NK-92 (cell line): Measurements from ENCODE around the gene MRPS30.
"Not testable (repeated sequence)": the region's sequence is repeated elsewhere in the genome, so short reads cannot be mapped to it uniquely, and the experiment has no call there.

Experiments
- DNase-seq: peaks from one replicate; lab custom pipeline; 2025; ENCODE audit not compliant: unreplicated experiment; lab: John Stamatoyannopoulos, UW

Gene MRPS30

DNA sequence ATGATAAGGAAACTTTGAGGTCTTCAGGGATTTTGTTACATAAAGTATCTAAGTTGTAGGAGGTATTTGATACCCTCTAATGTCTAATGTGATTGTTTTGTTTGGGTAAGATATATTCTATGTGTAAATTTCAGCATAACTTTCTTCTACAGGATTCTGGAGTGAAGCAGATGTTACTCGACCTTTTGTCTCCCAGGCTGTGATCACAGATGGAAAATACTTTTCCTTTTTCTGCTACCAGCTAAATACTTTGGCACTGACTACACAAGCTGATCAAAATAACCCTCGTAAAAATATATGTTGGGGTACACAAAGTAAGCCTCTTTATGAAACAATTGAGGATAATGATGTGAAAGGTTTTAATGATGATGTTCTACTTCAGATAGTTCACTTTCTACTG, 6.0 kb downstream of the MRPS30 start:
- DNase-seq: no peak

DNA sequence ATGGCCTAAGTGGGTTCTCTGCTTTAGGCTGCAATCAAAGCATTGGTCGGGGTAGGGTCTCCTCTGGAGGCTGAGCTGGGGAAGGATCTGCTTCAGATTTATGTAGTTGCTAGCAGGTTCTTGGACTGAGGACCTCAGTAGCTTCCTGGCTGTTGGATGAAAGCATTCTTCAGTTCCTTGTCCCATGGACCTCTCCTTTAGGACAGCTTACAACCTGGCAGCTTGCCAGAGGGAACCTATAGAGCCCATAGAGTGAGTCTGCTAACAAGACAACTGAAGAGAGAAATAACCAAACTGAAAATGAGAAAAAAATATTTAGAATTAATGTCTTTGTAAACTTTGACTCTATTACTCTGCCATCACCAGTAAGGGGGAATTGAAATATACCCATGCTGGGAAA, 12.4 kb downstream of the MRPS30 start:
- DNase-seq: no peak

DNA sequence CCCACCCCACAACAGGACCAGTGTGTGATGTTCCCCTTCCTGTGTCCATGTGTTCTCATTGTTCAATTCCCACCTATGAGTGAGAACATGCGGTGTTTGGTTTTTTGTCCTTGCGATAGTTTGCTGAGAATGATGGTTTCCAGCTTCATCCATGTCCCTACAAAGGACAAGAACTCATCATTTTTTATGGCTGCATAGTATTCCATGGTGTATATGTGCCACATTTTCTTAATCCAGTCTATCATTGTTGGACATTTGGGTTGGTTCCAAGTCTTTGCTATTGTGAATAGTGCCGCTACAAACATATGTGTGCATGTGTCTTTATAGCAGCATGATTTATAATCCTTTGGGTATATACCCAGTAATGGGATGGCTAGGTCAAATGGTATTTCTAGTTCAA, 15.9 kb downstream of the MRPS30 start:
- DNase-seq: not testable (repeated sequence)

DNA sequence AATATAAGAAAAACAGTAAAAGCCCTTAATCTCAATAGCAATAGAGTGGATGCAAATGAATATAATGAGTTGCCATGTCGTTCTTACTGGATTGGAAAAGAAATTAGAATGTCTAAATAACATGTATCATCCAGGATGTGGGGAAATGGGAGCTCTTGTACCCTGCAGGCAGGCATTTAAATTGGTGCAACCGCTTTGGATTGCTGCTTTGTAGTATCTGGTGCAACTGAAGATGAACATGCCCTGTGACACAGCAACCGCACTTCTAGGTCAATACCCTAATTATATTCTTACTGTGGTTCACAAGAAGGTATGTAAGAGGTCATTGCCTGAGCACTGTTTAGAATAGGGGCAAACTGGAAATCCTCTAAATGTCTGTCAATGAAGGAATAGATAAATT, 18.9 kb downstream of the MRPS30 start:
- DNase-seq: no peak

DNA sequence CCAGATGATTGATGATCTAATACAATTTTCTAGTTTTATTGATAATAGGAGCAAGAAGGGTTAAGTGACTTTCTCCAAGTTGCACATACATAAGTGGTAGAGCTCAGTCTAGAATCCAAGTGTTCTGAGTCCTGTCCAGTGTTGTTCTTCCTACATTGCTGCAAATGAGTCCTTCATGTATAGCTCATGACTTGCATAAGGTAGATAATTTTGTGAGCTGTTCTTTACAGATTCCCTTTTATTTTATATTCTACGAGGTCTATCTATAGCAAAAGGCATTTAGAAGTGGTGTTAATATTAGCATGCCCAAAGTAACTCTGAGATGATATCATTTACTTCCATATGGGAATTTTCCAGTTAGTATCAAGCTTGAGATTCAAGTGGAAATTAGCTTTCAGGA, 20.0 kb downstream of the MRPS30 start:
- DNase-seq: no peak

DNA sequence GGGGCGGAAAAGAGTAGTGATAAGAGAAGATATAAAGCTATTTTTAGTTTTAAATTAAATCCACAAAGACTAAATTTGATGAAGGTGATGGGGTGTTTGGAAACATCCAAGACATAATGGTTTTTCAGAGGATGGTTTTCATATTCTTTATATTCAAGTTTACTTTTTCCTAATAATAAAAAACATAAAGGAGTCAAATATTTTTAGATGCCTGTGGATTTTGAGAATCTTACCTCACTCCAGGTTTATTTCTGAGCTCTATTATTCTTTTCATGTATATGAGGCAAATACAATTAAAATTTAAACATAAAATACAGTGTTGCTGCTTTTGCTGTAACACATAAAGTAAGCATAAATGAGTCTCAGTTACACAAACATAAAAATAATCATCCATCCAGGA, 22.2 kb downstream of the MRPS30 start:
- no peak for DNase-seq

DNA sequence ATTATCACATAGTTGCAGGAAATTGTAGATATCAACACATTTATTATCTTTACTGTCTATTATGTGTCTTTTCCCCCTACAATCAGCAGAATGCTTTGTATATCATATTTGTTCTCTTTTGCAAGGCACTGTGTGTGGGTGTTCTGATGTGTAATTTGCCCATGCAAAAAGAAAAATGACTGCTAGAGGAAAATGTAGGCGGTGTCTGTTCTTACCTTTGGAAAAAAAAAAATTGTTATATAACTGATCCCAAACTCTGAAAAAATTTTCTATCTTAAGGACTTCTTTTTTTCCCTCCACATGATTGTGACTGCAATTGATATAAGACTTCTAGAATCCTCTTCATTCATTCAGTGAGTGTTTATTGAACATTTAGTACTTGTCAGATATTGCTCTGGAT, 24.5 kb downstream of the MRPS30 start:
- no peak for DNase-seq

DNA sequence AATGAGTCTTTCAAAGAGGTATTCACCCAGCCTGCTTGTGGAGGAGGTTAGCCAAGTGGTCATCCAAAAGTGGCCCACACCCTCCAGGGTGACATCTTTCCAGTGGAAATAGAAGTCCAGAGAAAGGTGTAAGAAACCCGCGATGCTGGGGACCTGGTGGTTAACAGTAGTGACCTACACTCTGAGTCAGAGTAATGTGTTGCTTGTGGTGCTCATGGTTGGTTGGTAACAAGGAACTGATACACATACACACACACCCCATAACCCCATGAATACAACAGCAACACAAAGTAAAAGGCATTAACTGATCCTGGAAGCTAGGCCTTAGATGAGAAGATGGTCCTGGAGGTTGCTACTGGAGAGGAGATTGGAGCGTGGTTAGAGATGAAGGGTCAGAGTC, 26.9 kb downstream of the MRPS30 start:
- DNase-seq: no peak

DNA sequence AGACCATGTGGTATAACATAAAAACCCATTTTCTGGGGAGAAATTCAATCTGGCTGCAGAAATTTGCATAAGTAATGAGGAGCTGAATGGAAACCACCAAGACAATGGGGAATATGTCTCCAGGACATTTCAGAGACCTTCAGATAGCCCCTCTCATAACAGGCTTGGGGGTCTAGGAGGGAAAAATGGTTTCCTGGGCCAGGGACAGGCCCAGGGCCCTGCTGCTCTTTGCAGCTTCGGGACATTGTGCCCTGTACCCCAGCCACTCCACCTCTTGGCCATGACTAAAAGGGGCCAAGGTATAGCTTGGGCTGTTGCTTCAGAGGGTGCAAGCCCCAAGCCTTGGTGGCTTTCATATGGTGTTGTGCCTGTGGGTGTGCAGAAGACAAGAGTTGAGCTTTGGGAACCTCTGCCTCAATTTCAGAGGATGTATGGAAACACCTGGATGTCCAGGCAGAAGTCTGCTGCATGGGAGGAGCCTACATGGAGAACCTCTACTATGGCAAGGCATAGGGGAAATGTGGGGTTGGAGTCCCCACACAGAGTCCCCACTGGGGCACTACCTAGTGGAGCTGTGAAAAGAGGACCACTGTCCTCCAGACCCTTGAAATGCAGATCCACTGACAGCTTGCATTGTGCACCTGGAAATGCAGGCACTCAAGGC, 30.4 kb downstream of the MRPS30 start:
- no peak for DNase-seq

DNA sequence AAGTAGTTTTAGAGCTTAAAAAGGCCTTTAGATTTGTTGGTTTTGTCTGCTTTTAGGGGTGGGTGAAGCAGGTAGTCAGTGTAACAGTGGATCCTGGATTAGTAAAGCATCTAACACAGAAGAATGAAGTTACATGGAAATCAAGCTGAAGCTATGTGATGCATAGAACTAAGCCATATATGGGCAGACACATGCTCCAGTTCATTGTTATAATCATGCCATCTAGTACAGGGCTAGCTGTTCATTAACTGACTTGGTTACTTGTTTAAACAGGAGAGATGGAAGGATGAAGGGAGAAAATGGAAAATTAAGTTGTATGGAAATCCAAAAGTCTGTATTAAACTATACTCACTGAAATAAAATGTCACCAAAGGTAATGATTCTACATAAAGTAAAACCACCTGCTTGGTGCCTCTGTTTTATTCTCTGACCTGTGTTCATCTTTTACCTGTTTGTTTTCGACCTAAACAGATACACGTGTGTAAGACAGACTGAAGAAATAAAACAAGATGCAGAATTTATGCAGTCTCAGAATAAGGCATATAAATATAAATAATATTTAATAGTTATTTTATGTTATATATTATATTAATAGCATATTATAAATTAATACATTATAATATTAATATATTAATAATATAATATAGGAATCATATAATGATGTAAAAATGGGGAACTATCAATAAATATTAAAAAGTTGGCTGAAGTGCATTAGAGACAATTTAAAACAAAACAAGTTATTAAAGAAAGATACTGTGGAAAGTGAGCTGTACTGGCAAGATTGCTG, 33.9 kb downstream of the MRPS30 start:
- DNase-seq: no peak

DNA sequence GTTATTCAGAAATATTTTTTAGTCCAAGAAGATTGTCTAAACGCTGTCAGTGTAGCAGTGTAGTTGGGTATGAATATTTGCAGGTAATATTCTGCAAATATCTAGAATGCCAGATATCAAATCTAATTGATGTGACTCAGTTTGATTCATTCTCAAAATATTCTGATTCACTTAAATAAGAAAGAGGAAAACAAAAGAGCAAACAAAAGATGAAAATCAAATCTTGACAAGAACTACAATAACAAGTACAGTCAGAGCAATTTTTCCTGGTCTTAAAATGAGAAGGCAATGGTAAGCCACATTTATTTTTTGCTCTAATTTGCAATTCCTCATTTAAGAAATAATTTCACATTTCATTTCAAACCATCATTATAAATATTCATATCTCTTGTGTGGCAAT, 36.0 kb downstream of the MRPS30 start:
- DNase-seq: no peak

DNA sequence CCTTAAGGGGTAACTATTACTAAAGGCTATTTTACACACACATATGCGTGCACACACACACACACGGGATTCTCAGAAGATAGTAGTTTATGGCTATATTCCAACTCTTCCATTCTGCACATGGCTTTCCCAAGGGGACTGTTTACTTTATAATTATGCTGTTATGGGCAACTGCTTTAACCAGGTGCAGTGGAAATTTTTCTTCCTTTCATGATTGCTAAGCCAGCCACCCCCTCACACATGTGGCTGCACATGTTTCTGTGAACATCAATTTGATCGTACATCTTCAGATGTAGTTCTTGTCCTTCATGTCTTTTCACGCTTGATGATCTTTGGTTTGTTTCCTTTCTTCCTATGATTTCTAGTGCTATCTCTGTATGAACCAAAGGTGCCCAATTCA, 37.0 kb downstream of the MRPS30 start:
- DNase-seq: no peak

DNA sequence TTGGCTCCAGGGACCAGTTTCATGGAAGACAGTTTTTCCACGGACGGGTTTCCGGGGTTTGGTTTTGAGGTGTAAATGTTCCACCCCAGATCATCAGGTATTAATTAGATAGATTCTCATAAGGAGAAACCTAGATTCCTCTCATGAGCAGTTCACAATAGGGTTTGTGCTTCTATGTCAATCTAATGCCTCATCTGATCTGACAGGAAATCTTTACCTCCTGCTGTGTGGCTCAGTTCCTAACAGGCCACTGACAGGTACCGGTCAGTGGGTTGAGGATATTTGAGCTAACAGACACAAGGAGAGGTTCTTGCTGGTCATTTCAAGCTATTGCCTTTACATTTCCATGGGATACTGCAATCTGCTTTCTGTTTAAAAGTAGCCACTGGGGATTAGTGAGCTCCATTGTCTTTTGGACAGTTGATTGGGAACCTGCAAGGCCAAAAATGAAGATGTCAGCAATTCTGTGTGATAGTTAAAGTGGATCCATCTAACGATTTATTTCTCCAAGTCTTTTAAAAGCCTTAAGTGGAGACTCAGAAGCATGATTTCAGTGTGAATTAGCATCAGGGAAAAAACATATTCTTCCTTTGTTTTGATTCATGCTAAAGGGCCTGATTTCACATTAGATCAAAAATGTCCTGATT, 38.6 kb downstream of the MRPS30 start:
- DNase-seq: no peak

DNA sequence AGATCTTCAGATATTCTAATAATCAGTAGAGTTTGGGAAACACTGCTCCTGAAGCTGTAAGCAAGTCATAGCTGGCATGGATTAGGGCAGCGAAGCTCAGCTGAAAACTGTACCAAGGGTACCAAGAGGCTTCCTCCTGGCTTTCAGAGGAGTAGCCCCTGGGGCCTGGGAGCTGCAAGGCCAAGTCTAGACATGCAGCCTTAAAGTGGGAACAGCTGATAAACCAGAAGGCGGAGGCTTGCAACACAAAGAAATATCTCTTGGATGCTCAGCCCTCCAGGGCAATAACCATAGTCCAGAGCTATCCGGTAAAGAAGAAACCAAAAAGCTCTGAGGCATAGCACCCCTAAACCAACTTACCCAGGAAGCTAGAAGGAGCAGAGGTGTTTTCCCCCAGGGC, 51.5 kb downstream of the MRPS30 start:
- no peak for DNase-seq

DNA sequence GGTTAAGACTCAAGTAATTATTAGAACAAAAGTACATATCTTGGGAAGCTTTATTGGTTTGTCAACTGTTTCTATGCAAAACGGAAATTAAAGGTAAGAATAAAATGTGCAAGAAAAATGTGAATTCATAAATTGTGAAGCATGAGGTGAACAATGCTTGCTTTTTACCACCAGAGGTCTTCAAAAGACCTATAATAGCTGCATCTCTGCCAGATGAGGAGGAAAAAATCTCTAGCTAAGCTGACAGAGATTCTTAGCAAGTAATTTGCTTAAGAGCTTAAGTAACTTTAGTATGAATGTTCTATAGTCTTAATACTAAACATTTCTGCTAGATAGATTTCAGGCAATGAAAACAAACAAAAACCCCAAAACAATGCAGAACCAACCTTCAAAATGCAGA, 54.1 kb downstream of the MRPS30 start:
- no peak for DNase-seq
